GM23248 (cell line): ENCODE results near the gene LDLRAD2. TPM values are rescaled to one million over a fixed set of nuclear protein-coding genes. Genes with fewer than 3 reads are reported as not detected.
"Not testable (repeated sequence)": the region's sequence is repeated elsewhere in the genome, so short reads cannot be mapped to it uniquely, and the experiment has no call there.

ENCODE experiments used
- DNase-seq: peaks from one replicate; pipeline ENCODE4 v3.0.0-alpha.2; 2015
- H2AFZ ChIP-seq: fragments of 200-600 bp; sonication (generic); 2 replicates; pipeline ENCODE4 v1.6.1; 2016; ENCODE audit warnings: antibody characterized with exemption
- H3F3A ChIP-seq: fragments of 200-600 bp; sonication (generic); 2 replicates; pipeline ENCODE4 v1.6.1; 2016; ENCODE audit warnings: mild to moderate bottlenecking, antibody characterized with exemption, mixed run types; ENCODE audit not compliant: insufficient read depth
- H3K27ac ChIP-seq: fragments of 200-600 bp; sonication (generic); 2 replicates; pipeline ENCODE4 v1.5.1; 2016; ENCODE audit warnings: mild to moderate bottlenecking
- H3K27me3 ChIP-seq: fragments of 200-600 bp; sonication (generic); replicated peaks from 2 replicates; pipeline ENCODE4 v1.6.1; 2016; ENCODE audit warnings: mild to moderate bottlenecking; ENCODE audit not compliant: insufficient read depth
- H3K36me3 ChIP-seq: fragments of 200-600 bp; sonication (generic); 2 replicates; pipeline ENCODE4 v1.6.1; 2016; ENCODE audit warnings: low read depth, mild to moderate bottlenecking
- H3K4me1 ChIP-seq: fragments of 200-600 bp; sonication (generic); 2 replicates; pipeline ENCODE4 v1.6.1; 2016; ENCODE audit warnings: mild to moderate bottlenecking; ENCODE audit not compliant: insufficient read depth
- H3K4me2 ChIP-seq: fragments of 200-600 bp; sonication (generic); one replicate; pipeline ENCODE4 v1.6.1; 2016; ENCODE audit warnings: mild to moderate bottlenecking; ENCODE audit not compliant: unreplicated experiment
- H3K4me3 ChIP-seq: fragments of 200-600 bp; sonication (generic); 2 replicates; pipeline ENCODE4 v1.5.1; 2016; ENCODE audit warnings: mild to moderate bottlenecking
- H3K79me2 ChIP-seq: fragments of 200-600 bp; sonication (generic); 2 replicates; pipeline ENCODE4 v1.6.1; 2016; ENCODE audit warnings: mild to moderate bottlenecking; ENCODE audit not compliant: insufficient read depth
- H3K9ac ChIP-seq: fragments of 200-600 bp; sonication (generic); 2 replicates; pipeline ENCODE4 v1.6.1; 2016; ENCODE audit warnings: mild to moderate bottlenecking
- H3K9me2 ChIP-seq: fragments of 200-600 bp; sonication (generic); 2 replicates; pipeline ENCODE4 v1.6.1; 2016; ENCODE audit warnings: mixed run types, mild to moderate bottlenecking, moderate library complexity; ENCODE audit not compliant: insufficient read depth
- H3K9me3 ChIP-seq: fragments of 200-600 bp; sonication (generic); one replicate; pipeline ENCODE4 v1.6.1; 2017; ENCODE audit warnings: low read depth
- H4K20me1 ChIP-seq: fragments of 200-600 bp; sonication (generic); 2 replicates; pipeline ENCODE4 v1.6.0; 2016; ENCODE audit not compliant: insufficient read depth
- EZH2 ChIP-seq: fragments of 200-600 bp; sonication (generic); IDR thresholded peaks from 2 replicates; pipeline ENCODE4 v1.6.1; 2018; ENCODE audit warnings: antibody characterized with exemption, mild to moderate bottlenecking; ENCODE audit not compliant: insufficient read depth, poor library complexity, severe bottlenecking
- EZH2phosphoT487 ChIP-seq: fragments of 200-600 bp; sonication (generic); IDR thresholded peaks from 2 replicates; pipeline ENCODE4 v1.6.1; 2018; ENCODE audit warnings: antibody characterized with exemption, moderate library complexity, mild to moderate bottlenecking, low read depth; ENCODE audit not compliant: insufficient read depth
- WGBS, 2 experiments: methylation state at CpG; one replicate each; pipeline ENCODE4 v1.1.6; 2015 to 2017; ENCODE audit warnings: low lambda C conversion rate in 2 of 2, low coverage in 1 of 2; ENCODE audit errors: missing lambda C conversion rate in 2 of 2; 5-methylcytosine and 5-hydroxymethylcytosine counted together
- in situ Hi-C: fragments of 300-500 bp; cut with MboI; formaldehyde crosslinking; loops from 2 replicates; pipeline ENCODE4 v1.15.0; 2020
- polyA plus RNA-seq: library from polyadenylated mRNA; unstranded; fragments of >200 nt; fragmentation: Nextera tagmentation; extraction: Ambion mirVana; gene quantifications from 2 replicates; pipeline ENCODE4 v1.2.1, GENCODE V29; 2016
- total RNA-seq: library from RNA; depleted of rRNA; stranded (reverse); fragments of >200 nt; shearing (Covaris generic); gene quantifications from 2 replicates; pipeline ENCODE4 v1.2.3, GENCODE V29; 2014

The LDLRAD2 gene
- total and polyA plus RNA-seq, 2 experiments from 2014 or later: 8.5 TPM; not detected in 1

DNA sequence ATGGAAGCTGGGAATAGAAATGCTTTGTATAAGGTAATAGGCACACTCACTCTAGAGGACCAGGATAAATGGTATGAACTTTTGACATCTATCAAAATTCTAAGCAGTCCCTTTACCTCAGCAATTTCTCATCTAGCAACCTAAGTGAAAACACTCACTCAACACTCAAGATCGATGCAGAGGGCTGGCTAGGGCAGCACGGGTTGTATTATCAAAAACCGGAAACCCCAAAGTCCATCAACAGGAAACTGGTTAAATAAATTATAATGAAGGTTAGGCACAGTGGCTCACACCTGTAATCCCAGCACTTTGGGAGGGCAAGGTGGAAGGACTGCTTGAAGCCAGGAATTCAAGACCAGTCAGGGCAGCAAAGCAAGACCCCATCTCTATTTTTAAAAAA lies 38.5 kb upstream of the LDLRAD2 start:
- Histone ChIP-seq H3K27ac (no peak overlapping the region), H3K79me2 (peaks cover 100% of the 10 kb centered on the region), H2AFZ (no peak overlapping the region), H3F3A (0 out of 2 replicates have a peak, but pooled peaks cover 3% of the 10 kb centered on the region), H3K36me3 (no peaks in the 10 kb centered on the region), H3K4me3 (no peak overlapping the region), H4K20me1 (peaks cover 7% of the 10 kb centered on the region; the same call in 1 of the 2 replicates), H3K9me3 (no peaks in the 10 kb centered on the region), H3K4me1 (no peaks in the 10 kb centered on the region), H3K9me2 (no peaks in the 10 kb centered on the region), H3K27me3 (no peaks in the 10 kb centered on the region), H3K4me2 (no peak overlapping the region), H3K9ac (no peak overlapping the region)
- in situ Hi-C loops: no loop called here
- no peak for DNase-seq
- WGBS, 2 experiments: 84 to 89% methylated on average over 3 of the region's 3 CpGs
- TF ChIP-seq EZH2phosphoT487 (no peak), EZH2 (no peak)

DNA sequence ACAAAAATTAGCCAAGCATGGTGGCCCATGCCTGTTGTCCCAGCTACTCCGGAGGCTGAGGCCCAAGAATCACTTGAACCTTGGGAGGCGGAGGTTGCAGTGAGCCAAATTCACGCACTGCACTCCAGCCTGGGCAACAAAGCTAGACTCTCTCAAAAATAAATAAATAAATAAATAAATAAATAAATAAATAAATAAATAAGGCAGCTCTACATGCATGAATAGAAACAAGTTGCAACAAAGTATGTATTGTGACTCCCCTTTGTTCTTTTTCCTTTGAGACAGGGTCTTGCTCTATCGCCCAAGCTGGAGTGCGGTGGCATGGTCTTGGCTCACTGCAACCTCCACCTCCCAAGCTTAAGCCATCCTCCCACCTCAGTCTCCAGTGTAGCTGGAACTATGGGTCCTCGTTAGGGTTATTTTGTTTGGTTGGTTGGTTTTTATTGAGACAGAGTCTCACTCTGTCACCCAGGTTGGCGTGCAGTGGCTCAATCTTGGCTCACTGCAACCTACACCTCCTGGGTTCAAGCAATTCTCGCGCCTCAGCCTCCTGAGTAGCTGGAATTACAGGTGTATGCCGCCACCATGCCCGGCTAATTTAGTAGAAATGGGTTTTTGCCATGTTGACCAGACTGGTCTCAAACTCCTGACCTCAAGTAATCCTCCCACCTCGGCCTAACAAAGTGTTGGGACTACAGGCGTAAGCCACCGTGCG lies 37.1 kb upstream of the LDLRAD2 start:
- Histone ChIP-seq H2AFZ (no peak overlapping the region), H3K27ac (no peak overlapping the region), H3K9me3 (no peaks in the 10 kb centered on the region), H3K4me3 (no peak overlapping the region), H3K27me3 (no peaks in the 10 kb centered on the region), H3F3A (0 out of 2 replicates have a peak, but pooled peaks cover 3% of the 10 kb centered on the region), H3K4me2 (no peak overlapping the region), H3K4me1 (0 out of 2 replicates have a peak, but pooled peaks cover under 1% of the 10 kb centered on the region), H3K79me2 (peaks cover 100% of the 10 kb centered on the region), H4K20me1 (peaks cover 4% of the 10 kb centered on the region; the same call in 1 of the 2 replicates), H3K9me2 (no peaks in the 10 kb centered on the region), H3K36me3 (no peaks in the 10 kb centered on the region), H3K9ac (no peak overlapping the region)
- no peak for DNase-seq
- TF ChIP-seq EZH2 (no peak), EZH2phosphoT487 (no peak)
- in situ Hi-C loops: no loop called here
- 96 to 99% methylated on average over 15 of the region's 15 CpGs for WGBS, 2 experiments

DNA sequence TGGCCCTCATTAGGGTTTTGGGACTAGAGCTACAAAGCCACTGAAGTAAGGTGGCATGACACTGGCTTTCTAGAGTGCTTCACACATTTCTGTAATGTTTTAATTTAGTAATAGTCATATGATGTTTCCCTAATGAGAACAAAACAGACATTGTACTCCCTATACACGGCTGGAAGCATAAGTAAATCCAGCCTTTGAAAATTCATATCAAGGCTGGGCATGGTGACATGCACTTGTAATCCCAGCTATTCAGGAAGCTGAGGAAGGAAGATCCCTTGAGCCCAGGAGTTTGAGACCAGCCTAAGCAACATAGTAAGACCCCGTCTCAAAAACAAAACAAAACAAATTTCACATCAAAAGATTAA lies 36.5 kb upstream of the LDLRAD2 start:
- Histone ChIP-seq H3K9me2 (no peaks in the 10 kb centered on the region), H3K4me2 (no peak overlapping the region), H3K27ac (no peak overlapping the region), H3K36me3 (no peaks in the 10 kb centered on the region), H3K27me3 (no peaks in the 10 kb centered on the region), H3K79me2 (peaks cover 100% of the 10 kb centered on the region), H3K4me3 (no peak overlapping the region), H4K20me1 (peaks cover 4% of the 10 kb centered on the region; the same call in 1 of the 2 replicates), H3K9me3 (no peaks in the 10 kb centered on the region), H3F3A (0 out of 2 replicates have a peak, but pooled peaks cover 3% of the 10 kb centered on the region), H3K4me1 (0 out of 2 replicates have a peak, but pooled peaks cover 5% of the 10 kb centered on the region), H3K9ac (no peak overlapping the region), H2AFZ (no peak overlapping the region)
- no peak for TF ChIP-seq EZH2phosphoT487
- TF ChIP-seq EZH2: no peak
- in situ Hi-C loops: no loop called here
- WGBS, 2 experiments: 26 to 38% methylated on average over 2 of the region's 2 CpGs
- no peak for DNase-seq

DNA sequence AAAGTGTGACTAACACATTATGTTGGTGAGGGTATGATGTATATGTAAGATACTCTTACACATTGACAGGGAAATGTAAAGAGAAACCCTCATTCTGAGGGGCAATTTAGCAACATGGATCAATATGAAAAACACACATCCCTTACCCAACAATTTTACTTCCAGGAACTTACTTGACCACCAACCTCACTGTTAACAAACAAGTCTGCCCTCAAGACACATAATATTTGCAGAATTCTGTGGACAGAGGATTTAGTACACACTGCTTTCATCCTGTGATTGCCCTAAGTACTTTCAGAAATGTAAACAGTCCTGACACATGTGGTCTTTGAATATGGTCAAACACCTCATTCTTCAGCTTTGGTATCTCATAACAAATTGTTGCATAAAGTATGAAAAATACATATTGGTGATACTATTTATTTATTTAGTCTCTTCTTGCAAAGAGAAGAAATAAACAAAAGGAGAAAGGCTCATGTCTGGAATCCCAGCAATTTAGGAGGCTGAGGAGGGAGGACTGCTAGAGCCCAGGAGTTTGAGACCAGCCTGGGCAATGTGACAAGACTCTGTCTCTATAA lies 36.0 kb upstream of the LDLRAD2 start:
- no peak for DNase-seq
- Histone ChIP-seq H2AFZ (no peak overlapping the region), H3K9ac (no peak overlapping the region), H3K36me3 (no peaks in the 10 kb centered on the region), H3K4me3 (no peak overlapping the region), H3K4me2 (no peak overlapping the region), H3K27ac (no peak overlapping the region), H3K27me3 (no peaks in the 10 kb centered on the region), H3K4me1 (peaks cover 6% of the 10 kb centered on the region), H4K20me1 (peaks cover 4% of the 10 kb centered on the region; the same call in 1 of the 2 replicates), H3K9me2 (no peaks in the 10 kb centered on the region), H3K9me3 (no peaks in the 10 kb centered on the region), H3F3A (0 out of 2 replicates have a peak, but pooled peaks cover 3% of the 10 kb centered on the region), H3K79me2 (peaks cover 100% of the 10 kb centered on the region)
- in situ Hi-C loops: no loop called here
- TF ChIP-seq EZH2phosphoT487: no peak
- TF ChIP-seq EZH2: no peak

DNA sequence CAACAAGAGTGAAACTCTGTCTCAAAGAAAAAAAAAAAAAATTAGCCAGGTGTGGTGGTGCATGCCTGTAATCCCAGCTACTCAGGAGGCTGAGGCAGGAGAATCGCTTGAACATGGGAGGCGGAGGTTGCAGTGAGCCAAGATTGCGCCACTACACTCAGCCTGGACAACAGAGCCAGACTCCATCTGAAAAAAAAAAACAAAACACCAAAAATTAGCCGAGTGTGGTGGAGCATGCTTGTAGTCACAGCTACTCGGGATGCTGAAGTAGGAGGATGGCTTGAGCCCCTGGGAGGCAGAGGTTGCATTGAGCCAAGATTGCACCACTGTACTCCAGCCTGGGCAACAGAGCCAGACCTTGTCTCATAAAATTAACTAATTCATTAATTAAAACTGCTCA lies 35.1 kb upstream of the LDLRAD2 start:
- in situ Hi-C loops, H4K20me1 ChIP-seq: not testable (repeated sequence)

More for the DNA sequence above, 35.1 kb upstream of the LDLRAD2 start:
- not testable (repeated sequence) for H3K9me2 ChIP-seq, H3K4me2 ChIP-seq, H2AFZ ChIP-seq, DNase-seq, H3K27ac ChIP-seq, H3K36me3 ChIP-seq, H3K9me3 ChIP-seq, H3K9ac ChIP-seq, H3K4me3 ChIP-seq, H3K27me3 ChIP-seq
- peaks cover 100% of the 10 kb centered on the region for H3K79me2 ChIP-seq
- peaks cover 11% of the 10 kb centered on the region for H3K4me1 ChIP-seq
- H3F3A ChIP-seq: peaks cover 11% of the 10 kb centered on the region
- WGBS, 2 experiments: 79 to 80% methylated on average over 5 of the region's 5 CpGs
